ENCODE data around the gene TRAF7. TPM values are rescaled to one million over a fixed set of nuclear protein-coding genes. Genes with fewer than 3 reads are reported as not detected.

TRAF7 gene
- total RNA-seq, 1 donor from 2014 or later, result 39.6 TPM

- DNase-seq (ENCODE audit: low spot score in 2 of 2), result no peak
- TF ChIP-seq CTCF (IDR thresholded peaks at IDR 0.05), result no peak
- H3K27ac ChIP-seq, result no peak overlapping the region
- H3K36me3 ChIP-seq, result peaks cover 54 to 88% of the 10 kb centered on the region in 2 donors
- H3K27me3 ChIP-seq, result no peaks in the 10 kb centered on the region
- intact Hi-C loops (cut with DNase I), result no loop called here
- H3K4me1 ChIP-seq, result no peaks in the 10 kb centered on the region
- H3K9me3 ChIP-seq, result no peaks in the 10 kb centered on the region
- H3K4me3 ChIP-seq, result no peak overlapping the region
Observed at GRCh38 chr16:2172688-2173335, 17.2 kb downstream of the TRAF7 start.

GRCh38 chr16:2173366-2173765 lies 17.8 kb downstream of the TRAF7 start:
- H3K36me3 ChIP-seq, result peaks cover 49 to 86% of the 10 kb centered on the region in 2 donors
- no peak for DNase-seq (ENCODE audit: low spot score in 2 of 2)

GRCh38 chr16:2173916-2174315 lies 18.3 kb downstream of the TRAF7 start:
- intact Hi-C loops (cut with DNase I), result no loop called here
- DNase-seq (ENCODE audit: low spot score in 2 of 2), result no peak
- no peak overlapping the region for H3K27ac ChIP-seq
- no peak for TF ChIP-seq CTCF (IDR thresholded peaks at IDR 0.05)
- no peaks in the 10 kb centered on the region for H3K9me3 ChIP-seq
- H3K27me3 ChIP-seq, result no peaks in the 10 kb centered on the region
- H3K4me3 ChIP-seq, result no peak overlapping the region
- H3K4me1 ChIP-seq, result no peaks in the 10 kb centered on the region
- H3K36me3 ChIP-seq, result peaks cover 45 to 82% of the 10 kb centered on the region in 2 donors

More at GRCh38 chr16:2173366-2173765, 17.8 kb downstream of the TRAF7 start:
- H3K4me3 ChIP-seq, result no peak overlapping the region
- no peaks in the 10 kb centered on the region for H3K4me1 ChIP-seq
- H3K27me3 ChIP-seq, result no peaks in the 10 kb centered on the region
- TF ChIP-seq CTCF (IDR thresholded peaks at IDR 0.05), result no peak
- no peak overlapping the region for H3K27ac ChIP-seq
- H3K9me3 ChIP-seq, result no peaks in the 10 kb centered on the region
- intact Hi-C loops (cut with DNase I), result no loop called here

- Histone ChIP-seq H3K27ac (no peak overlapping the region), H3K4me3 (no peak overlapping the region), H3K4me1 (no peaks in the 10 kb centered on the region), H3K27me3 (no peaks in the 10 kb centered on the region), H3K36me3 (peaks cover 45 to 78% of the 10 kb centered on the region in 2 donors), H3K9me3 (no peaks in the 10 kb centered on the region)
- TF ChIP-seq CTCF (IDR thresholded peaks at IDR 0.05), result no peak
- no peak for DNase-seq (ENCODE audit: low spot score in 2 of 2)
- intact Hi-C loops (cut with DNase I), result no loop called here
Observed at GRCh38 chr16:2174396-2175131, 19.0 kb downstream of the TRAF7 start.

- no peaks in the 10 kb centered on the region for H3K9me3 ChIP-seq
- H3K27me3 ChIP-seq, result no peaks in the 10 kb centered on the region
- no peak overlapping the region for H3K4me3 ChIP-seq
- intact Hi-C loops (cut with DNase I), result no loop called here
- H3K36me3 ChIP-seq, result peaks cover 43 to 76% of the 10 kb centered on the region in 2 donors
- H3K4me1 ChIP-seq, result no peaks in the 10 kb centered on the region
- no peak for TF ChIP-seq CTCF (IDR thresholded peaks at IDR 0.05)
- H3K27ac ChIP-seq, result no peak overlapping the region
- DNase-seq (ENCODE audit: low spot score in 2 of 2), result no peak
Observed at GRCh38 chr16:2175454-2175853, 19.9 kb downstream of the TRAF7 start.

Measured in ascending aorta (tissue), 2 donors.